HS-27A (cell line): ENCODE data around the gene KLK14.

Experiments used
- DNase-seq: peaks from one replicate; pipeline ENCODE4 v3.0.0-alpha.2; 2012; ENCODE audit warnings: low read depth, missing footprints

KLK14 gene

DNA sequence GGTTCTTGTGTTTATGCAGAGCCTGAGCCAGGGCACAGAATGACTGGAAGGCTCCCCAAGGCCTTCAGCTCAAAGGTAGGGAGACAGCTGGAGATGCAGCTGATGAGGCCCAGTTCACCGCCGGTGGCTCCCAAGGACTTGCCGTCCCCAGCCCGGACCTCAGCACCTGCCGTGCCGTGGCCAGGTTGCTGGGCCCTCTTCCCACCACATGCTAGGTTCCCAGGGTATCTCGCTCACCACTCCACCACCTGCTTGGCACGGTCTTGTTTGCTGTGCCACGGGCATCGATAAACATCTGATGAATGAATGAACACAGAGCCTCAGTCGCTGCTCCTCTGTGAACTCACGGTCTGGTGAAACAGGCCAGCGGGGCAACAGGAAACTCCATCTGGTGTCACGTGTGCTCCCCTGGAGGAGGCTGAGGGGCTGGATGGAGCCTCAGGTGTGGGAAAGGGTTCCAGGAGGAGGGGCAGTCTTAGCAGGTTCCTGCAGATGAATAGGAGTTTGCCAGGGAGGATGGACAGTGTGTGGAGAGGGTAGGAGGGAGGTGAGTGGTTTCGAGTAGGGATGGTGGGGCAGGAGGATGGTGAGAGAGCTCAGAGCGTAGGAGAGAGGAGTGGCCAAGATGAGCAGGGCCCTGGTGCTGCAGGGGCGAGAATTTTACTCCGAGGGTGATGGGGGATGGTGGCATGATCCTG is 3.6 kb upstream of the KLK14 start:
- no peak for DNase-seq

DNA sequence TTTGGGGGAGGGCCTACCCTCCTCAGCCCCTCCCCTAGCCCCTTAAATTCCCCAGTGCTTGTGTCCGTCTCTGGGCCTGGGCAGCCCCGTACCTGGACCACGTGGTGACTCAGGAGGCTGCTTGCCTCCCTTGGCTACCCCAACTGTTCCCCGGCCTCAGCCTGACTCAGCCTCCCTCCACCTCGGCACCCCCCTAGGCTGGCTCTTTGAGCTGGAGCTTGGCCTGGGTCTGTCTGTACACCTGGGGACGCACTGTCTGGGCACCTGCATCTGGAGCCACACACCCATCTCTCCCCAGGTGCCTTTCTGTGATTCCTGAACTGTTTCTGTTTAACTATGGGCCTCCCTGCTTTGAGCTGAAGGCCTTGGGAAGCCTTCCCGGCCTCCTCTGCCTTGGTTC is 1.8 kb upstream of the KLK14 start:
- no peak for DNase-seq

DNA sequence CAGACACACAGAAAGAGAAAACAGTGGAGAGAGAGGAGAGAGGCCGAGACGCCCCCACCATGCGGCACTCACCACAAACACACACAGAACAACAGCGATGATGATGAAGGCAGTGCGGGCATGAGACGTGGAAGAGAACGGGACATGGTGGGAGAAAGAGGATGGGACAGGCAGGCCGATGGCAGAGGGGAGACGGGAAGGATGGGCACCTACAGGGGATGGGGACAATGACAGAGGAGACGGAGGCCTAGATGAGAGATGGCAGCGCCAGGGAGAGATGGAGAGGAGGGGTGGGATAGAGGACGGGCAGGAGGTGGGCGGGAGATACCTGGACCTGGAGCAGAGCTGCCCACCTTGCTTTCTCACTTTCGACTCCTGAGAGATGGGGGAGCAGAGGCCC is 1.1 kb upstream of the KLK14 start:
- DNase-seq, result no peak

DNA sequence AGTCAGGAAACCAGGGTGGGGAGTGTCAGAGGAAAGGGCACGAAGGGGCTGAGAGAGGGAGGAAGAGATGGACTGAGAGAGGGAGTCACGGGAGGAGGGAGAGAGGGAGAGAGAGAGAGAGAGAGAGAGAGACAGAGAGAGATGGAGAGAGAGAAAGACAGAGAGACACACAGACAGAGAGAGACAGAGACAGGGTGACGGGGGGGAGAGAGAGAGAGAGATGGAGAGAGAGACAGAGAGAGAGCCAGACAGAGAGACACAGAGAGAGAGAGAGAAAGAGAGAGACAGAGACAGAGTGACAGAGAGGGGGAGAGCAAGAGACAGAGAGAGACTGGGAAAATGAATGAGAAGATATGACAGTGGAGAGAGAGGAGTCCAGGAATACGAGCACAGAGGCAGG is 494 bp upstream of the KLK14 start:
- no peak for DNase-seq

DNA sequence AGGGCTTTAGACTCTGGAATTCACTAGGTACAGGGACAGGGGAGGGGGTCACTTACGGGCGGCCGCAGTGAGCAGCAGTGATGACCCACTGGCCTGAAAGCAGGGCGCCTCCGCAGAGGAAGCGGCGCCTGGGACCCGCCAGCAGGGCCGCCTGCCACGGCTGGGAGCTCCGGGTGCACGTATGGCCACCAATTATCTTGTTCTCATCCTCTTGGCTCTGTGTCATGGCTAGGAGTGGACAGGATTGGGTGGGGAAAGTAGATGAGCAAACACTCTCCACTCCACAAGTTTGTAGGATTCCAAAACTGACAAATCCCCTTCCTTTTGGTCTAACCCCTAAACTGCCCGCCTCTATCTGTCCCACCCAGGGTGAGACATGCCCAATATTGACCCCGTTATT is 1.2 kb downstream of the KLK14 start:
- no peak for DNase-seq

DNA sequence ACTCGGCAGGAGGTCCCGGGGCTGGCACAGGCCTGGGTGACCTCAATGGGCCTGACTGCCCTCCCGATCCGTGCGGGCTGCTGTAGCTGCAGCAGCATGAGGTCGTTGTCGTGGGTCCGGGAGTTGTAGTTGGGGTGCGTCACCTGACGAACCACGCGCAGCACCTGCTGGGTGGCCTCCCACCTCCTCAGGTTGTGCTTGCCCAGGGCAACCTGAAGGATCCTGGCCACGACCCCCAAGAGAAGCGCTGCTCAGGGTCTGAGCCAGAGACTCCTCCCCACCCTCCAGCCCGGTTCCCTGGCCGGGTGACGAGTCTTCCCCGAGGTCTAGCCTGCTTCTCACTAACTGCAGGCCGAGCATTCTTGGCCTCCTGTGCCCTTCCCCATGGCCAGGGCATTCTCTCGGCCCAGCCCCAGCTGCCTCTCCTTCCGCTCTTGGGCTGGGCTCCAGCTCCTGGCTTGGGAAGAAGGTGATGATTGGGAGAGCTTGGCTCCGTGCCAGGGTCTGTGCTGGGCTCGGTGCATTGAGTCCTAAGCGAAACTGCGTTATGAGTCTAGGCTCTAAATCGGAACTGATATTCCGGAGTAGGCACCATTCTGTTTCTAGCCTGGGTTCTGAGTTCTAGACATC is 3.1 kb downstream of the KLK14 start:
- DNase-seq, result no peak

DNA sequence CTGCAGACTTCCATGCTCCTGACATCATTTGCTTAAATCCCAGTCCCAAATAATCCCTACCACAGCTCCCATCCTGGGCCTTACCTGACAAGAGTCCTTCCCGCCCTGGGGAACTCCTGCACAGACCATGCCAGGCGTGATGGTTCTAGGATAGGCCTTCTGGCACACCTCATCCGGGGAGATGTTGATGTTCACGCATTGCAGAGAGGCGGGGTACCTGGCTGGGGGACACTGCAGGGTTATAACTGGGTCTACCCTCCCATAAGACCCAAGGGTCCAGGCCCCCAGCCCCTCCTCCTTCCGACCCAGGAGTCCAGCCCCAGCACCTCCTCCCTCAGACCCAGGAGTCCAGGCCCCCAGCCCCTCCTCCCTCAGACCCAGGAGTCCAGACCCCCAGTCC is 4.0 kb downstream of the KLK14 start:
- no peak for DNase-seq

DNA sequence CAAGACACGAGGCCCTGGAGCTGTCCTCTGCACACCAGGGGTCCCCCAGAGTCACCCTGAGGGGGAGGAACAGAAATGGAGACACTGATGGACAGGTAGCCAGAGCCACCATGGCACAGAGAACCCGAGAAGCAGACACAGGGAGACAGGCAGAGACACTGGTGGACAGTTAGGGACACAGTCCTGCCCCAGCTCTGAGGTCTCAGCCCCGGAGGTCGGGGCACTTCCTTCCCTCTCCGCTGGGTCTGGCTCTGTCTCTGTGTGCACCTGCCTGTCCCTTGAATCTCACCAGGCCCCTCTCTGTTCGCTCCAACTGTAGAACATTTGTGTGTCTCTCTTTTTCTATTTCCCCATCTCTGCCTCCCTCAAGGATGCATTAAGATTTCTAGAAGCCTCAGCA is 4.6 kb downstream of the KLK14 start:
- no peak for DNase-seq

DNA sequence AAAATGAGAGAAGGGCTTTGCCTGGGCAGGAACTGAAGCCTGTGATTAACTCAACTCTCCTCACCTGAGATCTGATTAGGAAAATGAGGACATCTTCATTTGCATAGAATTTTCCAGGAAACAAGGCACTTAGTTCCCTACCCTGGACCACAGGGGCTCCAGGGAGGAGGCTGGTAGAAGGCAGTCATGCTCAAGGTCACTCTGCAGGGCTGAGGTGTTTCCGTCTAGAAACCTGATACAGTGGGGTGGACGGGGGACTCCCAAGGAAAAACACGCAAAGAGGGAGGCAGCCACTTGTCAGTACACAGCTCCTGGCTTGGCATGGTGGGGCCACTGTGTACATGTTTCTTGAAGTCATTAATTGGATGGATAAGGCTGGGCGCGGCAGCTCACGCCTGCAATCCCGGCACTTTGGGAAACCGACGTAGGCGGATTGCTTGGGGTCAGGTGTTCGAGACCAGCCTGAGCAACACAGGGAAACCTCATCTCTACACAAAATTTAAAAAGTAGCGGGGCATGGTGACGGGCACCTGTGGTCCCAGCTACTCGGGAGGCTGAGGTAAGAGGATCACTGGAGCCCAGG is 6.0 kb downstream of the KLK14 start:
- no peak for DNase-seq

DNA sequence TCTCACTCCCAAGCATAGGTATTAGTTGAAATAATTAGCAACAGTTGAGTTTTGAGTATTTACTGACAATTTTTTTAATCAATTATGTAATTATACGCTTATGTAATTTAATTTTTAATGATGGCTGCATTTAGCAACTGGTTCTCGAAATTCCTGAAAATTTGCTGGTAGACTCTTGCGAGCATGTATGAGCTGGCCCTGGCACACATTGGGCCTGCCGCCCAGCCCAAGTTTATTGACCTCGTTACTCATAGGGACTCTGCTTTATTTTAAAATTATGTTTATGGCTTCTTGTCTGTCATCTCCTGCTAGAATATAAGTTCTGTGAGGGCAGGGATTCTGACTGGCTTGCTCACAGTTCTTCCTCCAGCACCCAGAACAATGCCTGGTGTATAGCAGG is 6.7 kb downstream of the KLK14 start:
- no peak for DNase-seq

DNA sequence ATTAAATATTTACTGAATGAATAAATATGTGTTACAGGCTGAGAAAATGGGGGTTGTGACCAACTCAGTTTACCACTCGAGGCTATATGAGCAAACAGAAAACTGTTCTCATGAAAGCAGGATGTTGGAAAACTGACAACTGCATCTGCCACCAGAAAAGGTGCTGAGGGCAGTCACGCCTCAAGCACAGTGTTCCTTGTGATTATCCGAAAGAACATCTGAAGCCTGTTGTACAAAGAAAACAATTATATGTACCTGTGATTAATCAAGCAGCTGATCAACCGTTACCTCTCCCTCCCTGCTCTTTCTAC is 11.6 kb downstream of the KLK14 start:
- no peak for DNase-seq

DNA sequence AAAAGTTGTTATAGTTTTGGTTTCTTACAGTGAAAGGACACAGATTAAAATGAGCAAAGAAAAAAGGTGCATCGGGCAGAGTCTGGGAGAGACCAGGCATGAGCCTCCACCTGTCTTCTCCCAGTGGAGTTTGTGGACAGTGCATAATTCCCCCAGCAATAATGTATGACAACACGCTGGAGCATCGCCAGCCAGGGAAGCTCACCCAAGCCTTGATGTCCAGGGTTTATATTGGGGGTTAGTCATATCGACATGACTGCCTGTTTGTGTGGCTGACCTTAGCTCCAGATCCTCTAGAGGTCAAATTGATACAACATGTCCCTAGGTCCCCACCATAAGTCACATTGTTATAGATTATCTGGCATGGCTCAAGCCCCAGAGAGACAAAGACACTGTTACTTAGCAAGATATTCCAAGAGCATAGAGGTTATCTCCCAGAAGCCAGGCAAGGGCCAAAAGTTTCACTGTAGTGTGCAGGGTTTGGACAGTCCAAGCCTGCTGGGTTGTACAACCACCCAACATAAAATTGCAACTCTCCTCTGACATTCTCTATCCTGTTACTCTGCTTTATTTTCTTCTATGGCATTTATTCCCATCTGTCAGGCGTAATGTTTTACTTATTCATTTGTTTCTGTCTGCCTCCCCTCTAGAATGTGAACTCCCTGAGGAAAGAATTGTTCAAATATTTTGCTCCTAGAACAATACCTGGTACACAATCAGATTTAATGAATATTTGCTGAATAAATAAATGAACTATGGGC is 12.2 kb downstream of the KLK14 start:
- DNase-seq, result no peak

DNA sequence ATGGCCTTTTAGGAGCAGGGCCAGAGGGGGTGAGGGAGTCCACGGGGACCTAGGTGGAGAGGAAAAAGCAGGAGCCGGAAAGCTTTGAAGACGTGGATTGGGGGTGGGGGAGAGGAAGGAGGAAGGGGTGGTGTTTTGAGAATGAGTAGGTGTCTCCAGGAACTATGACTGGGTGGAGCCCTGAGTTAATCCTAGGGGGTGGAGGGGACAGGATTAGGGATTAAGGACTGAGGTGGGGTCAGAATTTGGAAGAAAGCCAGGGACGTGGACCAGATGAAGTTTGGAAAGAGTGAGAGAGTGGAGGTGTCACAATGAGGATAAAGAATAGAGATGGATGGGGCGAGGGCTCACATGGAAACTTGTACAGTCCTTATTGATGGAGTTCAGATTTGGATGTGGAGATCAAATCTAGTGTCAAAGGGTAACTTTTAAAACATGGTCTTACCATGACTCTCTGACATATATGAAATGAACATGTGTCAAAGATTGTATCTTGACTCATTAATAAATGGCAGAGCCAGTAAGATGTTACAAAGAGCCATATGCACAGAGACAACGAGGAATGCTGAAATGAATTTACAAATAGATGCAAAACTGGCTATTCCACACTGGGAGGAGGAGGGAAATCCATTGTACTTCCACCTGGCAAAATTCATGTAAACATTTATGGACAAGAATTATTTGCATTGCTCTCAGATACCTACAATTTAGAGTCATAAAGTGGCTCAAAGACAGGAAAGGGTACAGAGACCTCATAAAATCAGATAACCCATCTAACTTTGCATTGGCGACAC is 16.1 kb downstream of the KLK14 start:
- no peak for DNase-seq

DNA sequence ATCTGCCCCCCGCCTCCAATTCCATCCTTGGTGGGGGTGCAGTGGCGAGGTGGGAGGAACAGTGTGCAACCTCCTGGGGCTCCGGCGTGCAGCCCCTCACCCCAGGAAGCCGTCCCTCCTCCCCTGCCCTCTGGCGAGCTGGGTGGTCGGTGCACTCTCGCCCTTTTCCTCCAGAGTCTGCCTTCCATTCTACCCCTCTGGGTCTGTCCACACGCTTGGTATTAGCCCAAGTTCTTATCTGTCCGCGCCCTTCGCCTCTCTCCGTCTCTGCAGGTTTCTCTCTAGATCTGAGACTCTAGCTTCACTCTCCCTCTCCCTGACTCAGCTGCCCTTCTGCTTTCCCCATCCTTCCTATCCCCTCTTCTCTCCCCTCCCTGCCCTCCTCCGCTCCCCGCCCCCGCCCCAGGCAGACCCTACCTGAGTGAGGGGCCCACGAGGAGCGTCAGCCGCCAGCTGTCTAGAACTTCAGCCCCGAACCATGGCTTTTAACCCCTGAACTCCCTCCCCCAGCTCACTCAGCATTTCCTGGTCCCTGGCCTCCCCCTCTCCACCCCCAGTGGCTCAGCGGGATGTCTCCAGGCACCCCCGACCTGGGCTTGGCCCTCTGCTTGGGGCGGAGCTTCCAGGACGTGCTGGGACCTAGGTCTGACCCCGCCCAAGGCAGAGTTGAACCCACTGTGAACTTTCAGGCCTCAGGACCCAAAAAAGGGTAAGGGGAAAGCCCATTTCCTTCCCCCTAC is 17.3 kb downstream of the KLK14 start:
- DNase-seq, result no peak

DNA sequence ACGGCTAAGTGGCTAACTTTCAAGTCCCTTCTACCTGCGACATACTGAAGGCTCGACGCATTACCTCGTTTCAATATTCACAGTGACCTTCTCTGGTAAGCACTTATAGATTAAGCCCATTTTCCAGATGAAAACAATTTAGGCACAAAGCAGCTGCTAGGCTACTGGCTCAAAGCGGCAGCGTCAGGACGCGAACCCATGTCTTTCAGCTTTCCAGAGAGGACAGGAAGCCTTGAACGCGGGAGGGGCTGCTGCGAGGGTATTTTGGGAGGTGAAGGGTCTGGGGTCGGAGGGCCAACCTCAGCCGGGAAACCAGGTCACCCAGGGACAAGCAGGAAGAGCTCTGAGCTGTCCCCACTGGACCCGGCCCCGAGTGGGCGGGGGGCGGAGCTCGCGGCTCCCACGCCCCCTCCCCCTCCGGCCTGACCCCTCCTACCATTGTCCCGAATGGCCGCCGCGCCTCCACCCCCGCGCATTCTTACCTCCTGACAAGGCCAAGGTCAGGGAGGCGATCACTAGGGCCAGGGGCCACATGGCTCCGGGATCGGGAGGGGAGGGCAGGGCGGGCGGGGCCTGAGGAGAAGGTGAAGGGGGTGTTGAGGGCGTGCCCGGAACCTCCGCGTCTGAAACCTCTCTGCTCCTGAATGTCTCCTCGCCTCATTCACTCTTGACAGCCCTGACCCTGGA is 18.0 kb downstream of the KLK14 start, which contains the start of gene KLK13:
Gene KLK13 (minus strand): TSS at position 559 of the 687 bp plus-strand sequence. CDS start 25 bp downstream, at position 534.
- no peak for DNase-seq

DNA sequence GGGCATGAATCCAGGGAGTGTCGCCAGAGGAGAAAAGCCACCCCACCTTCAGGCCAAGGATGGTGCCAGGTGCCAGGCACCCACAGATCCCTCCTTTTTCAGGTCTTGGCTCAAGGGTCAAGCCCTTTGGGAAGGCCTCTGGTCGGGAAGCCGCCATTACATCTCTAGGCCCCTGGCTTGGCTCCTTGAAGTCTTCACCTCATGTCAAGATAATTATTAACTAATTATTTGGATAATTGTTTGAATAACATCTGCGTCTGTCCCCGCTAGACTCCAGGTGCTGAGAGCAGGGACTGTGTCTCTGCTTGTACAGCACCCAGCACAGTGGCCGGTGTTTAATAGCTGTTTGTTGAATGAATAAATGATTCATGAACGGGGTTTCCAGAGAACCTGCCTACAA is 19.0 kb downstream of the KLK14 start:
- DNase-seq, result no peak

DNA sequence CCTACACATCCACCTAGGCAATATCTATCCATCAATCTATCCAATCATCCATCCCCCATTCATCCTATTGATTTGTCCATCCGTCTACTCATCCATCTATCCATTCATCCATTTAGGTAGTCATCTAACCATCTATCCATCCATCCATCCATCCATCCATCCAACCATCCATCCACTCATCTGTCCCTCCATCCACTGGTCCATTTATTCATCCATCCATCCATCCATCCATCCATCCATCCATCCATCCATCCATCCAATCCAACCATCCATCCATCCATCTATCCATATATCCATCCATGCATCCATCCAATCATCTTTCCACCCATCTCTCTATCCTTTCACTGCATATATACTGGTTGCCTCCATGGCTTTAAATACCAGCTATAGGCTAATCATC is 21.7 kb downstream of the KLK14 start:
- no peak for DNase-seq

DNA sequence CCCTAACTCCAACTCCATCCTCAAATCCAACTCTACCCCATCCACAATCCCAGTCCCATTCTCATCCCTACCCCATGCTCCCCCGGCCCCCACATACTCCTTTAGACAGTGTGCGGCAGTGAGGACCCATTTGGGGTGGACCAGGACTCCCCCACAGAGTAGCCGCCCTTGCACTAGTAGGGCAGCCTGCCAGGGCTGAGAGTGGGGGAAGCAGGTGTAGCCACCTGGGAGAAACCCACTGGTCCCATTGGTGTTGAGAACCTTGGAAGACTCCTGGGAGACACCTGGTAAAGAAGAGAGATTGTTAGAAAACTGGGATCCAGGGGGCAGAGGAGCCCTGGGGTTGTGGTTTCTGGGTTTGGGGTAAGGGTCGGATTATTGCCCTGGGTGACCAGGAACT is 22.4 kb downstream of the KLK14 start:
- no peak for DNase-seq

DNA sequence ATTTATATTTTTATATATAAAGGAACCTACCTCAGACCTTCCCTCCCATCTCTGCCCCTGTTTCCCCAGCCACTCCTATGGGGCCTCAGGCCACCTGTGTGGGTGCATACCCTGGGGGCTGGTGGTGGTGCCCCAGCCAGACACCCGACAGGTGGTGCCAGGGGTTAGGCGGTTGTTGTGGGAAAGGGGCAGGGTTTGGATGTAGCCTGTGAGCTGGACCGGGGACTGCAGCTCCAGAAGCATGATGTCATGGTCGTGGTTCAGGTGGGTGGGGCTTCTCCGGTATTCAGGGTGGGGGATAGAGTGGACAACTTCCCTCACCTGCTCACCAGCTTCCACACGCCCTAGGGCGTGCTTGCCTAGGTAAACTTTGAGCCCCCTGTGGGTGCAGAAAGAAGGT is 23.0 kb downstream of the KLK14 start:
- no peak for DNase-seq

DNA sequence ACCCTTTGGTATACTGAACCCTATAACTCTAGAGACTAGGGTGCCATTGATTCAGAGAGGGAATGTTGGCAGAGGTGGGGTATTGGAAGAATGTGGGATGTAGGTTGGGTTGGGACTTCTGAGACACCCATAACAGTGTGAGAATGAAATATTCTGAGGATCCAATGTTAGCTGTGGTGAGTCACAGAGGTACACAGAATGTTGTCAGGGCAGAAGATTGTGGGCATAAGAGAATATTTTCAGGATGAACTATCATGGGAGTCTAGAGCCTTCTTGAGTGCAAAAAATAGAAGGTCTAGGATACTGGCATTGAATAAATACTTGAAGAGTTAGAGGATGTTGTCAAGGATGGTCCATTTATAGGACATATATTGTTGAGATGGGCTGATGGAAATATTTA is 26.8 kb downstream of the KLK14 start:
- DNase-seq, result no peak

DNA sequence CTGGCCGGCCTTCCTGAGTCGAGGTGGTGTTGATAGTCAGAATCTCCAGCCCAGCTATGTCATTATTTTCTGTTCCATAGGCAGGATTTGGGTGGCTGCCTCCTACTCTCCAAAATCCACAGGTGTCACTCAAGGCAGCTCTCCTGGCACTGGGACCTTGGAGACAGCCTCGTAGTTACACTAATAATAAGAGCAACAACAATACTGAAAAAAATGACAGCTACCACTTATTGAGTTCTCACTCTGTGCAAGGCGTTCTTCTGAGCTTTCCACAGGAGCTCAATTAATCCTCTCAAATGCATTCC is 35.7 kb downstream of the KLK14 start:
- DNase-seq, result no peak
